MCF 10A (cell line): ENCODE results near the gene MEP1A. TPM values are rescaled to one million over a fixed set of nuclear protein-coding genes. Genes with fewer than 3 reads are reported as not detected.

ENCODE experiments used
- BruUV-seq: library from RNA; stranded (reverse); fragments of 400-500 nt; replicated peaks from 2 replicates; lab custom pipeline; 2021; lab: Mats Ljungman, UMichigan
- CTCF ChIA-PET: fragments of 300-600 bp; sonication (Branson Sonifier 250); formaldehyde crosslinking; extraction: SDS; loops from one replicate; lab custom pipeline; 2021; ENCODE audit warnings: antibody characterized with exemption, inconsistent platforms; lab: Yijun Ruan, JAX
- POLR2A ChIA-PET: fragments of 300-600, 350-650 bp; sonication (Branson Sonifier 250); formaldehyde crosslinking; extraction: SDS; loops from one replicate; lab custom pipeline; 2020; ENCODE audit warnings: antibody characterized with exemption, inconsistent platforms; lab: Yijun Ruan, JAX
- DNase-seq: peaks from one replicate; pipeline ENCODE4 v3.0.0-alpha.2; 2018; ENCODE audit not compliant: unreplicated experiment
- H3K27ac Mint-ChIP-seq: one replicate; pipeline ENCODE4 v1.8.0; 2022; ENCODE audit warnings: mild to moderate bottlenecking, low read depth, mixed read lengths; ENCODE audit not compliant: unreplicated experiment
- H3K27me3 Mint-ChIP-seq: one replicate; pipeline ENCODE4 v1.8.0; 2022; ENCODE audit warnings: mixed read lengths; ENCODE audit not compliant: insufficient read depth, unreplicated experiment
- H3K36me3 Mint-ChIP-seq: one replicate; pipeline ENCODE4 v1.8.0; 2022; ENCODE audit warnings: mild to moderate bottlenecking, moderate library complexity, mixed read lengths; ENCODE audit not compliant: insufficient read depth, unreplicated experiment
- H3K4me1 Mint-ChIP-seq: one replicate; pipeline ENCODE4 v1.8.0; 2022; ENCODE audit warnings: mixed read lengths; ENCODE audit not compliant: insufficient read depth, unreplicated experiment
- H3K4me3 Mint-ChIP-seq: one replicate; pipeline ENCODE4 v1.8.0; 2022; ENCODE audit warnings: mild to moderate bottlenecking, moderate library complexity, mixed read lengths; ENCODE audit not compliant: unreplicated experiment
- H3K9me3 Mint-ChIP-seq: one replicate; pipeline ENCODE4 v1.8.0; 2022; ENCODE audit warnings: mixed read lengths; ENCODE audit not compliant: unreplicated experiment
- intact Hi-C: fragments of 100-400 bp; cut with micrococcal nuclease; formaldehyde crosslinking; loops from 2 replicates; pipeline ENCODE4 v1.14.1; 2022
- total RNA-seq: library from RNA; stranded (reverse); gene quantifications from 2 replicates; pipeline ENCODE4 v1.2.3, GENCODE V29; 2022
- TF ChIP-seq, protein P1 (sequence below): fragments of 200-600 bp; IDR thresholded peaks from one replicate; pipeline ENCODE4 v1.8.0; 2022; ENCODE audit warnings: antibody characterized with exemption, mild to moderate bottlenecking; ENCODE audit not compliant: unreplicated experiment

MEP1A gene
- total RNA-seq, 1 experiment from 2014 or later: not detected

- no peak within 1 kb of the TSS for H3K4me3 Mint-ChIP-seq
- no peaks in the 10 kb centered on the region for H3K9me3 Mint-ChIP-seq
- TF ChIP-seq, protein P1, sequence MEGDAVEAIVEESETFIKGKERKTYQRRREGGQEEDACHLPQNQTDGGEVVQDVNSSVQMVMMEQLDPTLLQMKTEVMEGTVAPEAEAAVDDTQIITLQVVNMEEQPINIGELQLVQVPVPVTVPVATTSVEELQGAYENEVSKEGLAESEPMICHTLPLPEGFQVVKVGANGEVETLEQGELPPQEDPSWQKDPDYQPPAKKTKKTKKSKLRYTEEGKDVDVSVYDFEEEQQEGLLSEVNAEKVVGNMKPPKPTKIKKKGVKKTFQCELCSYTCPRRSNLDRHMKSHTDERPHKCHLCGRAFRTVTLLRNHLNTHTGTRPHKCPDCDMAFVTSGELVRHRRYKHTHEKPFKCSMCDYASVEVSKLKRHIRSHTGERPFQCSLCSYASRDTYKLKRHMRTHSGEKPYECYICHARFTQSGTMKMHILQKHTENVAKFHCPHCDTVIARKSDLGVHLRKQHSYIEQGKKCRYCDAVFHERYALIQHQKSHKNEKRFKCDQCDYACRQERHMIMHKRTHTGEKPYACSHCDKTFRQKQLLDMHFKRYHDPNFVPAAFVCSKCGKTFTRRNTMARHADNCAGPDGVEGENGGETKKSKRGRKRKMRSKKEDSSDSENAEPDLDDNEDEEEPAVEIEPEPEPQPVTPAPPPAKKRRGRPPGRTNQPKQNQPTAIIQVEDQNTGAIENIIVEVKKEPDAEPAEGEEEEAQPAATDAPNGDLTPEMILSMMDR: no peak
- BruUV-seq: no TSS peak
- H3K27ac Mint-ChIP-seq: no peak within 1 kb of the TSS
- H3K4me1 Mint-ChIP-seq: no peaks in the 10 kb centered on the region
- peaks cover 23% of the 10 kb centered on the region for H3K27me3 Mint-ChIP-seq
- DNase-seq: no peak
- H3K36me3 Mint-ChIP-seq: no peaks in the 10 kb centered on the region
- CTCF ChIA-PET: interaction anchor here (0.6 to 0.7 kb wide), 2 partner anchors 36 to 128 kb away, joined by 3 to 5 read pairs; no protein-coding TSS in a partner anchor
- POLR2A ChIA-PET: no interaction called here
- intact Hi-C loops: no loop called here
Measured at GRCh38 chr6:46746696-46747095, 46.5 kb upstream of the MEP1A start, which contains the start of gene ANKRD66. Gene ANKRD66 (plus strand): TSS chr6:46746933. CDS start chr6:46751949, 5,016 bp downstream.

GRCh38 chr6:46748940-46749503, 44.2 kb upstream of the MEP1A start:
- Mint-ChIP-seq H3K9me3 (no peaks in the 10 kb centered on the region), H3K27me3 (peaks cover 23% of the 10 kb centered on the region), H3K4me1 (no peaks in the 10 kb centered on the region), H3K36me3 (no peaks in the 10 kb centered on the region), H3K27ac (no peak overlapping the region), H3K4me3 (no peak overlapping the region)
- TF ChIP-seq, protein P1: no peak
- intact Hi-C loops: no loop called here
- POLR2A ChIA-PET: no interaction called here
- no peak for DNase-seq
- BruUV-seq: no TSS peak
- CTCF ChIA-PET: interaction anchor here (0.6 kb wide), 1 partner anchor 641 kb away, joined by 3 read pairs; no protein-coding TSS in a partner anchor

- ChIA-PET CTCF (no interaction called here), POLR2A (no interaction called here)
- H3K27me3 Mint-ChIP-seq: peaks cover 18% of the 10 kb centered on the region
- BruUV-seq: no TSS peak
- H3K4me3 Mint-ChIP-seq: no peak overlapping the region
- no peaks in the 10 kb centered on the region for H3K9me3 Mint-ChIP-seq
- no peak overlapping the region for H3K27ac Mint-ChIP-seq
- no peaks in the 10 kb centered on the region for H3K36me3 Mint-ChIP-seq
- H3K4me1 Mint-ChIP-seq: no peaks in the 10 kb centered on the region
- no peak for DNase-seq
- TF ChIP-seq, protein P1: no peak
- intact Hi-C loops: no loop called here
Measured at GRCh38 chr6:46749731-46750130, 43.5 kb upstream of the MEP1A start.

GRCh38 chr6:46751658-46752057, 41.5 kb upstream of the MEP1A start:
- Mint-ChIP-seq H3K36me3 (no peaks in the 10 kb centered on the region), H3K4me1 (no peaks in the 10 kb centered on the region), H3K27me3 (no peaks in the 10 kb centered on the region), H3K9me3 (no peaks in the 10 kb centered on the region), H3K4me3 (no peak overlapping the region), H3K27ac (no peak overlapping the region)
- TF ChIP-seq, protein P1: no peak
- CTCF ChIA-PET: interaction anchor here (0.6 kb wide), 1 partner anchor 605 kb away, joined by 3 read pairs; no protein-coding TSS in a partner anchor
- no peak for DNase-seq
- no TSS peak for BruUV-seq
- POLR2A ChIA-PET: no interaction called here
- intact Hi-C loops: no loop called here
